ENCODE results near the gene RBM15. TPM values are rescaled to one million over a fixed set of nuclear protein-coding genes. Genes with fewer than 3 reads are reported as not detected.

Gene RBM15
- polyA plus RNA-seq, 1 of the 3 experiments (the other 2 are of a cell fraction), result 3.8 TPM

DNA sequence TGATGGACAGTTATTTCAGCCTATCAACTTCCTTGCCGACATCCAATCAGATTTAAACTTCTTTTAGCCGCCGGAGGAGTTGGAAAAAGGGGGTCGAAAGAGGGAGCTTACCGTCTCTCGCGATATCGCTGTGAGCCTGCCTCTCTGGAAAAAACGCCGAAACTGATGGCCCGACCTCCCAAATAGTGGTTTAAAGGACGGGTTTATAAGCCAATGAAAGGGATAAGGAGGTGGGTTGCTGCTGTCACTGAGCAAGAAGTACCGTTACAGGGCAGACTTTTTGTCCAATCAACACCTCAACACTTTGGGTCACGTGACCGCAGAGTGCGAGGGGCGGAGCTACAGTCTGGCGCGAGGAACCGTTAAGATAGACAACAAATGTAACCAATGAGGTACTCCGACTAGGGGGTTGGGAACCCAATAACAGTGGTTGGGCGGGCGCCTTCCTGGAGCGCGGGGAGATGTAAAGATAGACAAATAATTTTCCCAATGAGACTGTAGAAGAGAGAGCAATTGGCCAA is at the start of gene RBM15 (continued):
- TF ChIP-seq, protein P1, sequence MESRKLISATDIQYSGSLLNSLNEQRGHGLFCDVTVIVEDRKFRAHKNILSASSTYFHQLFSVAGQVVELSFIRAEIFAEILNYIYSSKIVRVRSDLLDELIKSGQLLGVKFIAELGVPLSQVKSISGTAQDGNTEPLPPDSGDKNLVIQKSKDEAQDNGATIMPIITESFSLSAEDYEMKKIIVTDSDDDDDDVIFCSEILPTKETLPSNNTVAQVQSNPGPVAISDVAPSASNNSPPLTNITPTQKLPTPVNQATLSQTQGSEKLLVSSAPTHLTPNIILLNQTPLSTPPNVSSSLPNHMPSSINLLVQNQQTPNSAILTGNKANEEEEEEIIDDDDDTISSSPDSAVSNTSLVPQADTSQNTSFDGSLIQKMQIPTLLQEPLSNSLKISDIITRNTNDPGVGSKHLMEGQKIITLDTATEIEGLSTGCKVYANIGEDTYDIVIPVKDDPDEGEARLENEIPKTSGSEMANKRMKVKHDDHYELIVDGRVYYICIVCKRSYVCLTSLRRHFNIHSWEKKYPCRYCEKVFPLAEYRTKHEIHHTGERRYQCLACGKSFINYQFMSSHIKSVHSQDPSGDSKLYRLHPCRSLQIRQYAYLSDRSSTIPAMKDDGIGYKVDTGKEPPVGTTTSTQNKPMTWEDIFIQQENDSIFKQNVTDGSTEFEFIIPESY (IDR thresholded peaks at IDR 0.05; ENCODE audit: borderline replicate concordance, low read depth), result peak; percentile 98
- TF ChIP-seq NFIC (IDR thresholded peaks at IDR 0.05; ENCODE audit: borderline replicate concordance) (no peak), MXI1 (IDR thresholded peaks at IDR 0.05; ENCODE audit: low read depth, low read length) (no peak), FOXJ3 (CRISPR knock-in tag; IDR thresholded peaks at IDR 0.05) (no peak), TAF1 (IDR thresholded peaks at IDR 0.05; ENCODE audit: borderline replicate concordance, low read depth, low read length) (no peak; the same call in 1 of the 2 replicates), EP300 (IDR thresholded peaks at IDR 0.05; ENCODE audit: borderline replicate concordance in 1 of 2, low read depth in 1 of 2, low read length in 1 of 2) (no peak; a peak in 1 of 4 replicates), TEAD4 (IDR thresholded peaks at IDR 0.05; ENCODE audit: borderline replicate concordance, insufficient read depth) (no peak), FOXM1 (IDR thresholded peaks at IDR 0.05; ENCODE audit: low read depth) (0 out of 2 replicates have a peak, but pooled peaks have one; percentile 62), RAD21 (IDR thresholded peaks at IDR 0.05; ENCODE audit: low read length) (no peak), FOSL2 (IDR thresholded peaks at IDR 0.05; ENCODE audit: borderline replicate concordance, low read depth) (no peak), POLR2AphosphoS5 (IDR thresholded peaks at IDR 0.05; ENCODE audit: low read depth, low read length) (no peak), RXRA (IDR thresholded peaks at IDR 0.05; ENCODE audit: borderline replicate concordance, low read depth) (no peak), YY1 (IDR thresholded peaks at IDR 0.05; ENCODE audit: low read depth) (no peak)
- TF ChIP-seq, protein P2, sequence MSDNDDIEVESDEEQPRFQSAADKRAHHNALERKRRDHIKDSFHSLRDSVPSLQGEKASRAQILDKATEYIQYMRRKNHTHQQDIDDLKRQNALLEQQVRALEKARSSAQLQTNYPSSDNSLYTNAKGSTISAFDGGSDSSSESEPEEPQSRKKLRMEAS (IDR thresholded peaks at IDR 0.05; ENCODE audit: low read depth), result no peak; the same call in 1 of the 2 replicates

GRCh38 chr1:110291241-110292030 is 47.7 kb upstream of the RBM15 start:
- no peak overlapping the region for H2AFZ ChIP-seq (ENCODE audit: low read depth)
- no peaks in the 10 kb centered on the region for H3K36me3 ChIP-seq (replicated peaks in 1 of 2; ENCODE audit: control insufficient read depth in 1 of 2, insufficient read depth in 2 of 2, low read length in 1 of 2)
- POLR2A ChIA-PET, result interaction anchor here (0.6 kb wide), 1 partner anchor 264 kb away, joined by 3 read pairs; no protein-coding TSS in a partner anchor
- 46% methylated on average over 7 of the region's 7 CpGs for WGBS (ENCODE audit: low lambda C conversion rate)
- no peaks in the 10 kb centered on the region for H3K79me2 ChIP-seq (ENCODE audit: insufficient read depth)
- no peak overlapping the region for H3K9ac ChIP-seq
- no peaks in the 10 kb centered on the region for H3F3A ChIP-seq (replicated peaks; ENCODE audit: insufficient read depth)
- H3K27me3 ChIP-seq (ENCODE audit: insufficient read depth), result 0 out of 2 replicates have a peak, but pooled peaks cover 5% of the 10 kb centered on the region
- CTCF ChIA-PET, result interaction anchor here (0.8 to 6.5 kb wide), 10 partner anchors 9 to 205 kb away, joined by 3 to 37 read pairs (median 4); no protein-coding TSS in a partner anchor
- H3K27ac ChIP-seq (ENCODE audit: low read depth in 2 of 2, low read length in 1 of 2), result no peak overlapping the region
- H3K4me1 ChIP-seq (ENCODE audit: control insufficient read depth in 1 of 2, insufficient read depth in 2 of 2, low read depth in 1 of 2, low read length in 1 of 2), result no peaks in the 10 kb centered on the region; a peak in 2 of 4 replicates
- TF ChIP-seq, protein P1 (IDR thresholded peaks at IDR 0.05; ENCODE audit: borderline replicate concordance, low read depth), result no peak
- TF ChIP-seq, protein P3, sequence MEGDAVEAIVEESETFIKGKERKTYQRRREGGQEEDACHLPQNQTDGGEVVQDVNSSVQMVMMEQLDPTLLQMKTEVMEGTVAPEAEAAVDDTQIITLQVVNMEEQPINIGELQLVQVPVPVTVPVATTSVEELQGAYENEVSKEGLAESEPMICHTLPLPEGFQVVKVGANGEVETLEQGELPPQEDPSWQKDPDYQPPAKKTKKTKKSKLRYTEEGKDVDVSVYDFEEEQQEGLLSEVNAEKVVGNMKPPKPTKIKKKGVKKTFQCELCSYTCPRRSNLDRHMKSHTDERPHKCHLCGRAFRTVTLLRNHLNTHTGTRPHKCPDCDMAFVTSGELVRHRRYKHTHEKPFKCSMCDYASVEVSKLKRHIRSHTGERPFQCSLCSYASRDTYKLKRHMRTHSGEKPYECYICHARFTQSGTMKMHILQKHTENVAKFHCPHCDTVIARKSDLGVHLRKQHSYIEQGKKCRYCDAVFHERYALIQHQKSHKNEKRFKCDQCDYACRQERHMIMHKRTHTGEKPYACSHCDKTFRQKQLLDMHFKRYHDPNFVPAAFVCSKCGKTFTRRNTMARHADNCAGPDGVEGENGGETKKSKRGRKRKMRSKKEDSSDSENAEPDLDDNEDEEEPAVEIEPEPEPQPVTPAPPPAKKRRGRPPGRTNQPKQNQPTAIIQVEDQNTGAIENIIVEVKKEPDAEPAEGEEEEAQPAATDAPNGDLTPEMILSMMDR (IDR thresholded peaks at IDR 0.05), result no peak
- TF ChIP-seq USF2 (IDR thresholded peaks at IDR 0.05; ENCODE audit: borderline replicate concordance, low read depth, low read length), result no peak
- no peak for TF ChIP-seq IRF3 (IDR thresholded peaks at IDR 0.05; ENCODE audit: low read depth, low read length)
- TF ChIP-seq MXI1 (IDR thresholded peaks at IDR 0.05; ENCODE audit: low read depth, low read length), result no peak
- TF ChIP-seq TEAD4 (IDR thresholded peaks at IDR 0.05; ENCODE audit: borderline replicate concordance, insufficient read depth), result no peak
- no peak for TF ChIP-seq NFIC (IDR thresholded peaks at IDR 0.05; ENCODE audit: borderline replicate concordance)
- no peak for TF ChIP-seq FOSL2 (IDR thresholded peaks at IDR 0.05; ENCODE audit: borderline replicate concordance, low read depth)
- TF ChIP-seq FOXM1 (IDR thresholded peaks at IDR 0.05; ENCODE audit: low read depth), result no peak
- no peaks in the 10 kb centered on the region for H4K20me1 ChIP-seq (ENCODE audit: insufficient read depth)
- no peak for DNase-seq
- H3K9me3 ChIP-seq, result no peaks in the 10 kb centered on the region
- H3K4me3 ChIP-seq (ENCODE audit: low read depth in 2 of 2, low read length in 1 of 2), result no peak overlapping the region
- H3K9me2 ChIP-seq, result no peaks in the 10 kb centered on the region
- no peak overlapping the region for H3K4me2 ChIP-seq

Data from SK-N-SH (cell line).